ENCODE data around the gene BBOX1. TPM values are rescaled to one million over a fixed set of nuclear protein-coding genes. Genes with fewer than 3 reads are reported as not detected.
A peak's percentile ranks its signal among the peaks of the same experiment; 100 is the strongest.

The BBOX1 gene
- total RNA-seq, 1 donor from 2014 or later, result not detected

GRCh38 chr11:27153136-27153535, 112.5 kb downstream of the BBOX1 start:
- DNase-seq (ENCODE audit: low read depth), result no peak
- TF ChIP-seq CTCF (IDR thresholded peaks at IDR 0.05; ENCODE audit: insufficient read depth, low read length, poor library complexity, severe bottlenecking), result no peak
- Histone ChIP-seq H3K4me3 (ENCODE audit: low read depth, low read length) (no peak overlapping the region), H3K36me3 (ENCODE audit: control insufficient read depth, insufficient read depth, low read length) (no peaks in the 10 kb centered on the region), H3K27me3 (ENCODE audit: control insufficient read depth, insufficient read depth, low read length) (no peaks in the 10 kb centered on the region)

DNA sequence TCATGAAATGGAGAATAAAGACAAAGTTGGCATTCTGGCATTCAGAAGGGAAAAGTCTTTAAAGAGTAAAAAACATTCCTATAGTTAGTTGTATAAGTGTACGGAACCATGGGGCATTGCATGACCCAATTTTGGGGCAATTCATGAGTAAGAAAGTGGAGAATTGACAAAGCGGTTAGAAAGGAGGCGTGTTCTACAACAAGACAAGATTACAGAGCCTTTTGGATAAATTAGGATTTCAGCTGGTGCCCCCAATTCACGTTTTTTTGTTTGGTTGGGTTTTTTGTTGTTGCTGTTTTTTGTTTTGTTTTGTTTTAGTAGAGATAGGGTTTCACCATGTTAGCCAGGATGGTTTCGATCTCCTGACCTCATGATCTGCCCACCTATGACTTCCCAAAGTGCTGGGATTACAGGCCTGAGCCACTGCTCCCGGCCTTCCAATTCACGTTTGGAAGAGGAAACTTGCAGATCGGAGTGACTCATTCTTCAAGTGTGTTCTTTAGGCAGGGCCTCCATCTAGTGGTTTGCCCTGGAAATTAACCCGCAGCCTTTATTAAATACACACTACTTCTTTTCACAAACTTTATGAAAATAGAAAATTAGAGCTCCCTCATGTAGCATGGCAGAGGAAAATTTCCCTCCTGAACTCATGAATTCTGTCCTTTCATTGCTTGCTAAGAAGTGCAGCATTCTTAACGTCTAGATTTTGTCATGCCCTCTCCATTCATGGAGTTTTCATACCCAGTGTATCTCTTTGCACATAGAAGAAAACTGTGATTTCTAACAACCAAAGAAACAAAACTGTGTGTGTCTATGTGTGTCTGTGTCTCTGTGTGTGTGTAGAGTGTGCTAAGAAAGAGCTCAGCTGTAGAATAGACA, 118.1 kb downstream of the BBOX1 start:
- peak; percentile 29 for DNase-seq (ENCODE audit: low read depth)
- peak; percentile 75 for TF ChIP-seq CTCF (IDR thresholded peaks at IDR 0.05; ENCODE audit: insufficient read depth, low read length, poor library complexity, severe bottlenecking)
- H3K27me3 ChIP-seq (ENCODE audit: control insufficient read depth, insufficient read depth, low read length), result no peaks in the 10 kb centered on the region

DNA sequence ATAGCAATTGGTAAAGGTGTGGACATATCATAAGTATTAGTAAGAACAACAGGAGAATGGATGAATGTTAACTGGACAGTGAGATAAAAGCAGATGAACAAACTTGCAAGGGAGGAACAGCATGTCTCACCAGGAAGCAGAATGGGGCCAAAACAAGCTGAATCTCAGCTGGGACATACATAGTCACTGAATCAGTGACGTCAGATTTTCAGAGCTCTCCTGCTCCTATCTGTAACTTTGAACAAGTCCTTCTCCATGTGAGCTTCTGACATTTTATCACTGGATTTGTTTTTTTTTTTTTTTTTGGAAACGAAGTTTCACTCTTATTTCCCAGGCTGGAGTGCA, 118.7 kb downstream of the BBOX1 start:
- no peak for TF ChIP-seq CTCF (IDR thresholded peaks at IDR 0.05; ENCODE audit: insufficient read depth, low read length, poor library complexity, severe bottlenecking)
- DNase-seq (ENCODE audit: low read depth), result no peak
- Histone ChIP-seq H3K4me3 (ENCODE audit: low read depth, low read length) (no peak overlapping the region), H3K36me3 (ENCODE audit: control insufficient read depth, insufficient read depth, low read length) (no peaks in the 10 kb centered on the region), H3K27me3 (ENCODE audit: control insufficient read depth, insufficient read depth, low read length) (no peaks in the 10 kb centered on the region)

More for the DNA sequence above, 118.1 kb downstream of the BBOX1 start:
- Histone ChIP-seq H3K36me3 (ENCODE audit: control insufficient read depth, insufficient read depth, low read length) (no peaks in the 10 kb centered on the region), H3K4me3 (ENCODE audit: low read depth, low read length) (no peak overlapping the region)

GRCh38 chr11:27161071-27161470, 120.5 kb downstream of the BBOX1 start:
- Histone ChIP-seq H3K36me3 (ENCODE audit: control insufficient read depth, insufficient read depth, low read length) (no peaks in the 10 kb centered on the region), H3K4me3 (ENCODE audit: low read depth, low read length) (no peak overlapping the region)

GRCh38 chr11:27162237-27162636, 121.6 kb downstream of the BBOX1 start:
- no peak for DNase-seq (ENCODE audit: low read depth)
- no peak for TF ChIP-seq CTCF (IDR thresholded peaks at IDR 0.05; ENCODE audit: insufficient read depth, low read length, poor library complexity, severe bottlenecking)
- H3K36me3 ChIP-seq (ENCODE audit: control insufficient read depth, insufficient read depth, low read length), result no peaks in the 10 kb centered on the region
- no peak overlapping the region for H3K4me3 ChIP-seq (ENCODE audit: low read depth, low read length)
- H3K27me3 ChIP-seq (ENCODE audit: control insufficient read depth, insufficient read depth, low read length), result no peaks in the 10 kb centered on the region

More at GRCh38 chr11:27161071-27161470, 120.5 kb downstream of the BBOX1 start:
- no peak for TF ChIP-seq CTCF (IDR thresholded peaks at IDR 0.05; ENCODE audit: insufficient read depth, low read length, poor library complexity, severe bottlenecking)
- H3K27me3 ChIP-seq (ENCODE audit: control insufficient read depth, insufficient read depth, low read length), result no peaks in the 10 kb centered on the region
- DNase-seq (ENCODE audit: low read depth), result no peak

DNA sequence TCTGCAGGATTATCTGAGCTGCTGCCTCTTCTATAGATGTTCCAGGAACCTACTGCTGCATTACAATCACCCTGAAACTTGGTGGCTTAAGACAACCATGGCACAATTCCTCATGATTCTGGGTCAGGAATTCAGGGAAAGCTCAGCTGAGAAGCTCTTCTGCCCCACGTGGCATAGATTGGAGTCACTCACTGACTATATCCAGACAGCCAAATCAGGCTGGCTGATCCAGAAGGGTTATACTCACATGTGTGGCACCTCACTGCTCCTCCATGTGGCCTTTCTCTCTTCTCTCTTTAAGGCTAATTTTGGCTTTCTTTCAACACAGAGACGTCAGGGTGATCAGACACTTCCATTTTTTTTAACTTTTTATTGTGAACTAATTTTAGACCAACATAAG, 125.5 kb downstream of the BBOX1 start:
- no peaks in the 10 kb centered on the region for H3K27me3 ChIP-seq (ENCODE audit: control insufficient read depth, insufficient read depth, low read length)
- H3K36me3 ChIP-seq (ENCODE audit: control insufficient read depth, insufficient read depth, low read length), result no peaks in the 10 kb centered on the region
- TF ChIP-seq CTCF (IDR thresholded peaks at IDR 0.05; ENCODE audit: insufficient read depth, low read length, poor library complexity, severe bottlenecking), result no peak
- no peak overlapping the region for H3K4me3 ChIP-seq (ENCODE audit: low read depth, low read length)
- DNase-seq (ENCODE audit: low read depth), result no peak
